Endothelial cell of umbilical vein (primary cell): ENCODE measurements around the gene DNMT1. TPM values are rescaled to one million over a fixed set of nuclear protein-coding genes. Genes with fewer than 3 reads are reported as not detected.

ENCODE experiments used
- BruUV-seq: library from RNA; stranded (reverse); fragments of 400-500 nt; replicated peaks from 2 replicates; lab custom pipeline; 2021; lab: Mats Ljungman, UMichigan
- CTCF ChIA-PET: fragments of 300-600, 350-600 bp; sonication (Branson Sonifier 250); formaldehyde crosslinking; loops from one replicate; lab custom pipeline; 2021; ENCODE audit warnings: antibody characterized with exemption, inconsistent platforms; lab: Charles Lee
- POLR2A ChIA-PET: fragments of 300-600, 350-600 bp; sonication (Branson Sonifier 250); formaldehyde crosslinking; loops from one replicate; lab custom pipeline; 2021; ENCODE audit warnings: antibody characterized with exemption, inconsistent platforms; lab: Charles Lee
- DNase-seq: peaks from one replicate; pipeline ENCODE4 v3.0.0-alpha.2; 2011; ENCODE audit warnings: low read depth, low spot score
- FAIRE-seq: peaks from 2 replicates; lab custom pipeline; 2011; peaks lifted over from hg19 to GRCh38; lab: Jason Lieb, UNC
- H2AFZ ChIP-seq: 2 replicates; pipeline ENCODE4 v1.6.0; 2012; ENCODE audit warnings: low read depth, low read length, control low read depth, inconsistent platforms
- H3K27ac ChIP-seq: 2 replicates; pipeline ENCODE4 v1.5.1; 2011; ENCODE audit warnings: low read depth, mild to moderate bottlenecking, control low read depth, low read length, moderate library complexity; ENCODE audit not compliant: insufficient read depth
- H3K27me3 ChIP-seq, 2 experiments: 2 replicates each; pipeline versions ENCODE4 v1.6.0 to v1.6.1; 2011; ENCODE audit warnings: low read length in 2 of 2, mixed read lengths in 1 of 2; ENCODE audit not compliant: control insufficient read depth in 2 of 2, insufficient read depth in 2 of 2
- H3K36me3 ChIP-seq, 2 experiments: 2 replicates in 1 of 2; 3 replicates in 1 of 2; pipeline ENCODE4 v1.5.1; 2011; ENCODE audit warnings: low read length in 2 of 2, mild to moderate bottlenecking in 1 of 2, moderate library complexity in 1 of 2; ENCODE audit not compliant: control insufficient read depth in 2 of 2, insufficient read depth in 2 of 2; ENCODE audit errors: extremely low read depth in 1 of 2
- H3K4me1 ChIP-seq: 3 replicates; pipeline ENCODE4 v1.5.1; 2011; ENCODE audit warnings: mild to moderate bottlenecking, low read length; ENCODE audit not compliant: control insufficient read depth, insufficient read depth; ENCODE audit errors: extremely low read depth
- H3K4me2 ChIP-seq: 2 replicates; pipeline ENCODE4 v1.6.1; 2011; ENCODE audit warnings: low read length, control low read depth, mixed read lengths; ENCODE audit not compliant: insufficient read depth
- H3K4me3 ChIP-seq, 3 experiments: fragments of 200-600 bp in 1 of 3; sonication (generic), shearing (Covaris generic) in 1 of 3; replicated peaks in 1 of 3; 2 replicates each; pipeline ENCODE4 v1.5.1; 2011 to 2016; ENCODE audit warnings: control low read depth in 3 of 3, low read length in 3 of 3, mild to moderate bottlenecking in 2 of 3, inconsistent platforms in 1 of 3, low read depth in 1 of 3, moderate library complexity in 1 of 3; ENCODE audit not compliant: insufficient read depth in 1 of 3
- H3K79me2 ChIP-seq: 2 replicates; pipeline ENCODE4 v1.6.0; 2012; ENCODE audit warnings: low read length, inconsistent platforms; ENCODE audit not compliant: control insufficient read depth, insufficient read depth
- H3K9ac ChIP-seq: replicated peaks from 2 replicates; pipeline ENCODE3; 2011; ENCODE audit warnings: low read length, control low read depth; ENCODE audit not compliant: insufficient read depth; ENCODE audit errors: extremely low read depth
- H3K9me1 ChIP-seq: replicated peaks from 3 replicates; pipeline ENCODE4 v1.6.0; 2011; ENCODE audit warnings: mild to moderate bottlenecking, low read length; ENCODE audit not compliant: control insufficient read depth, insufficient read depth; ENCODE audit errors: extremely low read depth
- H3K9me3 ChIP-seq: replicated peaks from 2 replicates; pipeline ENCODE4 v1.5.1; 2012; ENCODE audit warnings: low read length, inconsistent platforms; ENCODE audit not compliant: control insufficient read depth, insufficient read depth
- H4K20me1 ChIP-seq: replicated peaks from 2 replicates; pipeline ENCODE3; 2011; ENCODE audit warnings: mild to moderate bottlenecking, low read length; ENCODE audit not compliant: control insufficient read depth, insufficient read depth; ENCODE audit errors: extremely low read depth
- EZH2 ChIP-seq: IDR thresholded peaks from 2 replicates; pipeline ENCODE4 v1.6.1; 2012; ENCODE audit warnings: borderline replicate concordance, low read depth, mild to moderate bottlenecking, moderate library complexity, low read length, inconsistent platforms; ENCODE audit not compliant: severe bottlenecking
- FOS ChIP-seq: IDR thresholded peaks from 2 replicates; pipeline ENCODE4 v1.6.1; 2011; ENCODE audit warnings: mild to moderate bottlenecking, low read length, moderate library complexity, borderline replicate concordance; ENCODE audit not compliant: insufficient read depth
- GATA2 ChIP-seq: IDR thresholded peaks from 2 replicates; pipeline ENCODE4 v1.7.0; 2011; ENCODE audit warnings: low read depth, mild to moderate bottlenecking, moderate library complexity, mixed read lengths, low read length; ENCODE audit not compliant: insufficient read length, insufficient read depth
- JUN ChIP-seq: IDR thresholded peaks from 2 replicates; pipeline ENCODE4 v1.6.1; 2011; ENCODE audit warnings: borderline replicate concordance, low read depth; ENCODE audit not compliant: insufficient read length, insufficient read depth
- MAX ChIP-seq: IDR thresholded peaks from 2 replicates; pipeline ENCODE4 v1.6.1; 2011; ENCODE audit not compliant: insufficient read depth, insufficient read length
- MYC ChIP-seq: IDR thresholded peaks from one replicate; pipeline ENCODE4 v1.6.1; 2011; ENCODE audit warnings: mild to moderate bottlenecking, low read depth, low read length
- POLR2A ChIP-seq: IDR thresholded peaks from 2 replicates; pipeline ENCODE4 v1.6.1; 2012; ENCODE audit warnings: low read depth, mild to moderate bottlenecking, control low read depth, low read length
- POLR2AphosphoS5 ChIP-seq: IDR thresholded peaks from 2 replicates; pipeline ENCODE4 v1.6.1; 2012; ENCODE audit warnings: low read depth, mild to moderate bottlenecking, control low read depth, low read length, moderate library complexity; ENCODE audit not compliant: insufficient read depth
- dilution Hi-C: fragments of 300-500 bp; cut with MboI; formaldehyde crosslinking; loops from one replicate; pipeline ENCODE4 v1.15.0; 2019; ENCODE audit warnings: low sequenced_read_pairs; ENCODE audit not compliant: extremely low pct_ligation_motif_present
- intact Hi-C: fragments of 100-400 bp; cut with micrococcal nuclease; formaldehyde crosslinking; loops from one replicate; pipeline ENCODE4 v1.10.0; 2022
- polyA plus RNA-seq, 4 experiments: library from polyadenylated mRNA; depleted of rRNA in 3 of 4; stranded (reverse) in 3 of 4; unstranded in 1 of 4; fragments of >200 nt; gene quantifications; 2 replicates each; pipeline versions ENCODE4 v1.2.1 to v1.2.3, GENCODE V29; 2011 to 2012; ENCODE audit warnings: missing spikeins in 1 of 4
- total RNA-seq: library from RNA; stranded (reverse); gene quantifications from 2 replicates; pipeline ENCODE4 v1.2.3, GENCODE V29; 2021
- TF ChIP-seq, protein P1 (sequence below), 2 donors: IDR thresholded peaks; 1 replicate in 1 of 2; 2 replicates in 1 of 2; pipeline ENCODE4 v1.5.1; 2011; ENCODE audit warnings: low read length in 2 of 2, mild to moderate bottlenecking in 2 of 2, moderate library complexity in 2 of 2, control low read depth in 1 of 2, inconsistent platforms in 1 of 2, low read depth in 1 of 2; ENCODE audit not compliant: insufficient read depth in 1 of 2; ENCODE audit errors: extremely low read depth in 1 of 2

Gene DNMT1
- total and polyA plus RNA-seq, 2 donors (not counting 3 experiments of a cell fraction or from before 2014, with no cell fraction given), result 53.4 to 165 TPM

- BruUV-seq, result no TSS peak
- no peak for FAIRE-seq
- Histone ChIP-seq H3K4me3 (no peak overlapping the region), H3K79me2 (no peaks in the 10 kb centered on the region), H3K9me3 (no peaks in the 10 kb centered on the region), H3K9ac (no peak overlapping the region), H3K4me1 (no peaks in the 10 kb centered on the region), H3K27ac (no peak overlapping the region), H2AFZ (no peak overlapping the region), H3K36me3 (peaks cover 24 to 53% of the 10 kb centered on the region in 2 experiments), H3K4me2 (no peak overlapping the region), H3K9me1 (no peaks in the 10 kb centered on the region), H3K27me3 (no peaks in the 10 kb centered on the region), H4K20me1 (no peaks in the 10 kb centered on the region)
- intact Hi-C loops, result no loop called here
- no peak for DNase-seq
- CTCF ChIA-PET, result interaction anchor here (1.0 to 2.4 kb wide), 2 partner anchors 76 to 106 kb away, joined by 3 to 6 read pairs; no protein-coding TSS in a partner anchor
- POLR2A ChIA-PET, result interaction anchor here (0.7 kb wide), 1 partner anchor 438 kb away, joined by 6 read pairs; no protein-coding TSS in a partner anchor
- dilution Hi-C loops, result no loop called here
- TF ChIP-seq MAX (no peak), MYC (no peak), FOS (no peak), EZH2 (no peak), POLR2A (no peak), GATA2 (no peak), POLR2AphosphoS5 (no peak), JUN (no peak)
- TF ChIP-seq, protein P1, sequence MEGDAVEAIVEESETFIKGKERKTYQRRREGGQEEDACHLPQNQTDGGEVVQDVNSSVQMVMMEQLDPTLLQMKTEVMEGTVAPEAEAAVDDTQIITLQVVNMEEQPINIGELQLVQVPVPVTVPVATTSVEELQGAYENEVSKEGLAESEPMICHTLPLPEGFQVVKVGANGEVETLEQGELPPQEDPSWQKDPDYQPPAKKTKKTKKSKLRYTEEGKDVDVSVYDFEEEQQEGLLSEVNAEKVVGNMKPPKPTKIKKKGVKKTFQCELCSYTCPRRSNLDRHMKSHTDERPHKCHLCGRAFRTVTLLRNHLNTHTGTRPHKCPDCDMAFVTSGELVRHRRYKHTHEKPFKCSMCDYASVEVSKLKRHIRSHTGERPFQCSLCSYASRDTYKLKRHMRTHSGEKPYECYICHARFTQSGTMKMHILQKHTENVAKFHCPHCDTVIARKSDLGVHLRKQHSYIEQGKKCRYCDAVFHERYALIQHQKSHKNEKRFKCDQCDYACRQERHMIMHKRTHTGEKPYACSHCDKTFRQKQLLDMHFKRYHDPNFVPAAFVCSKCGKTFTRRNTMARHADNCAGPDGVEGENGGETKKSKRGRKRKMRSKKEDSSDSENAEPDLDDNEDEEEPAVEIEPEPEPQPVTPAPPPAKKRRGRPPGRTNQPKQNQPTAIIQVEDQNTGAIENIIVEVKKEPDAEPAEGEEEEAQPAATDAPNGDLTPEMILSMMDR (IDR thresholded peaks at IDR 0.05; ENCODE audit: extremely low read depth in 1 of 2, insufficient read depth in 1 of 2, low read depth in 1 of 2, low read length in 2 of 2), result no peak
These were observed 51.1 kb downstream of the DNMT1 start for GRCh38 chr19:10143681-10144080.
